Measurements from ENCODE around the gene TEDDM1.

DNA sequence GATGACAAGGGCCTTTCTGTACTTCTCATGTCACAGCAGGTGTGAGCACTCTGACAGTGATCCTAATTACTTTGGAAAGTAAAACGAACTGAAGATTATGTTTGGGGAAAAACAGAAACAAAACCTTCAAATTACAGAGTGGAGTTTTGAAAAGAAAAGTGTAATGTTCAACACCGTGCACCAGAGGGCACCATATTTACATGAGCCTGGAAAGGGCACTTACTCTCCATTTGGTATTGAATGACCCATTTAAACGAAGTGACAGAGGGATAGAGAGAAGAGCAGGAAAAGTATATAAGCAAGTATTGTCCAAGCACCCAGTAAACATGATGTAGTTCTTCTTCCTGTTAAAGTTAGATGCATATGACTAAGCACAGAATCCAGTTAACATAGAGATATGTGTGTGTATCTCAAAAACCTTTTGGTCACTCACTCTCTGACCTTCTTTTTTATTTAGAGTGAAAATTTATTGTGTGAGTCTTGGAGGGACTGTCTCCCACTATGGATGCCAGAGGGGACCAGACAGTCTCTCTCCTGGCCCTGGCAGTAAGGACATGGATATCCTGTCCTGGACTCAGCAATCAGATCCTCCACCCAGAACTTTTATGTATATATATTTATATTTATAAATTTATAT lies 45.7 kb upstream of the TEDDM1 start:
- TF ChIP-seq CTCF (IDR thresholded peaks at IDR 0.05): peak; percentile 15 to 54 (median 35)
- no peak for TF ChIP-seq POLR2AphosphoS5 (IDR thresholded peaks at IDR 0.05)
- no peak for TF ChIP-seq POLR2A (IDR thresholded peaks at IDR 0.05)
